Panc1 (cell line): ENCODE data around the gene ATP1B3.

Experiments
- CTCF ChIP-seq: fragments of 450-650 bp; IDR thresholded peaks from 2 replicates; pipeline ENCODE4 v1.5.1; 2017; ENCODE audit warnings: mild to moderate bottlenecking
- POLR2AphosphoS5 ChIP-seq: IDR thresholded peaks from 2 replicates; pipeline ENCODE4 v1.6.1; 2012; ENCODE audit warnings: mild to moderate bottlenecking, low read depth, low read length, moderate library complexity
- SIN3A ChIP-seq: IDR thresholded peaks from 2 replicates; pipeline ENCODE4 v1.6.1; 2012; ENCODE audit warnings: low read depth, mild to moderate bottlenecking, low read length, moderate library complexity, borderline replicate concordance; ENCODE audit not compliant: insufficient read depth
- TCF7L2 ChIP-seq: IDR thresholded peaks from 2 replicates; pipeline ENCODE4 v1.6.1; 2011; ENCODE audit warnings: mild to moderate bottlenecking, low read depth, low read length, inconsistent platforms
- TF ChIP-seq, protein P1 (sequence below), 2 experiments: IDR thresholded peaks; 2 replicates each; pipeline ENCODE4 v1.6.1; 2011 to 2012; ENCODE audit warnings: low read depth in 2 of 2, control low read depth in 1 of 2, low read length in 1 of 2, mild to moderate bottlenecking in 1 of 2, moderate library complexity in 1 of 2; ENCODE audit not compliant: insufficient read depth in 1 of 2

GRCh38 chr3:141844812-141845211, 31.6 kb upstream of the ATP1B3 start:
- TF ChIP-seq POLR2AphosphoS5, result no peak
- no peak for TF ChIP-seq CTCF
- TF ChIP-seq, protein P1, sequence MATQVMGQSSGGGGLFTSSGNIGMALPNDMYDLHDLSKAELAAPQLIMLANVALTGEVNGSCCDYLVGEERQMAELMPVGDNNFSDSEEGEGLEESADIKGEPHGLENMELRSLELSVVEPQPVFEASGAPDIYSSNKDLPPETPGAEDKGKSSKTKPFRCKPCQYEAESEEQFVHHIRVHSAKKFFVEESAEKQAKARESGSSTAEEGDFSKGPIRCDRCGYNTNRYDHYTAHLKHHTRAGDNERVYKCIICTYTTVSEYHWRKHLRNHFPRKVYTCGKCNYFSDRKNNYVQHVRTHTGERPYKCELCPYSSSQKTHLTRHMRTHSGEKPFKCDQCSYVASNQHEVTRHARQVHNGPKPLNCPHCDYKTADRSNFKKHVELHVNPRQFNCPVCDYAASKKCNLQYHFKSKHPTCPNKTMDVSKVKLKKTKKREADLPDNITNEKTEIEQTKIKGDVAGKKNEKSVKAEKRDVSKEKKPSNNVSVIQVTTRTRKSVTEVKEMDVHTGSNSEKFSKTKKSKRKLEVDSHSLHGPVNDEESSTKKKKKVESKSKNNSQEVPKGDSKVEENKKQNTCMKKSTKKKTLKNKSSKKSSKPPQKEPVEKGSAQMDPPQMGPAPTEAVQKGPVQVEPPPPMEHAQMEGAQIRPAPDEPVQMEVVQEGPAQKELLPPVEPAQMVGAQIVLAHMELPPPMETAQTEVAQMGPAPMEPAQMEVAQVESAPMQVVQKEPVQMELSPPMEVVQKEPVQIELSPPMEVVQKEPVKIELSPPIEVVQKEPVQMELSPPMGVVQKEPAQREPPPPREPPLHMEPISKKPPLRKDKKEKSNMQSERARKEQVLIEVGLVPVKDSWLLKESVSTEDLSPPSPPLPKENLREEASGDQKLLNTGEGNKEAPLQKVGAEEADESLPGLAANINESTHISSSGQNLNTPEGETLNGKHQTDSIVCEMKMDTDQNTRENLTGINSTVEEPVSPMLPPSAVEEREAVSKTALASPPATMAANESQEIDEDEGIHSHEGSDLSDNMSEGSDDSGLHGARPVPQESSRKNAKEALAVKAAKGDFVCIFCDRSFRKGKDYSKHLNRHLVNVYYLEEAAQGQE (IDR thresholded peaks at IDR 0.05; ENCODE audit: insufficient read depth in 1 of 2, low read depth in 2 of 2, low read length in 1 of 2), result no peak
- TF ChIP-seq SIN3A, result no peak
- no peak for TF ChIP-seq TCF7L2
